COLO829 (cell line): Measurements from ENCODE around the gene MRPL28.
"Not testable (repeated sequence)": the region's sequence is repeated elsewhere in the genome, so short reads cannot be mapped to it uniquely, and the experiment has no call there.

Experiments used
- DNase-seq: peaks from one replicate; pipeline ENCODE4 v3.0.0; 2012; ENCODE audit warnings: low spot score

Gene MRPL28

DNA sequence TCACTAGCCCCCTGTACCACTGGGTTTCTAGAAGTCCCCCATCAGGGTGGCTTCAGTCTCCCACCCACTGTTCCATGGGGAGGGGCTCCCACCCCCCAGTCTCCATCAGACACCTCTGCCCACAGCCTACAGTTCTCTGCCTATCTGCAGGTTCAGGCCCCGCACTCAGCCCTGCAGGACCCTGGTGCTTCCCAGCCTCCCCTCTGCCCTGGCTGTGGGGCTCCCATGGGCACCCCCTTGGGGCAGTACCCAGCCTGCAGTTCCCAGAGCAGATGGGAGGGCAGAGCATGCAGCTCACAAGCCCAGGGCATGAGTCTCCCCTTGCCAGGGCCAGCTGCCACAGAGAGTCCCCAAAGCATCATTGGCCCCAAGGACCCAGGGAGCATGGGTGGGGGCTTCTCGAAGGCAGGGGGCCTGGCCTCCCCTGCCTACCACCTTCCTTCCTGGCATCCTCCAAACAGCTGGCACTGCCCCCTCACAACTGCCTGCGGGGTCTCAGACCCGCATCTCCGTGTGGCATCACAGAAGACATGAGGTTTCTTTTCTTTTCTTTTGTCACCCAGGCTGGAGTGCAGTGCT, 2.8 kb upstream of the MRPL28 start:
- DNase-seq, result no peak

DNA sequence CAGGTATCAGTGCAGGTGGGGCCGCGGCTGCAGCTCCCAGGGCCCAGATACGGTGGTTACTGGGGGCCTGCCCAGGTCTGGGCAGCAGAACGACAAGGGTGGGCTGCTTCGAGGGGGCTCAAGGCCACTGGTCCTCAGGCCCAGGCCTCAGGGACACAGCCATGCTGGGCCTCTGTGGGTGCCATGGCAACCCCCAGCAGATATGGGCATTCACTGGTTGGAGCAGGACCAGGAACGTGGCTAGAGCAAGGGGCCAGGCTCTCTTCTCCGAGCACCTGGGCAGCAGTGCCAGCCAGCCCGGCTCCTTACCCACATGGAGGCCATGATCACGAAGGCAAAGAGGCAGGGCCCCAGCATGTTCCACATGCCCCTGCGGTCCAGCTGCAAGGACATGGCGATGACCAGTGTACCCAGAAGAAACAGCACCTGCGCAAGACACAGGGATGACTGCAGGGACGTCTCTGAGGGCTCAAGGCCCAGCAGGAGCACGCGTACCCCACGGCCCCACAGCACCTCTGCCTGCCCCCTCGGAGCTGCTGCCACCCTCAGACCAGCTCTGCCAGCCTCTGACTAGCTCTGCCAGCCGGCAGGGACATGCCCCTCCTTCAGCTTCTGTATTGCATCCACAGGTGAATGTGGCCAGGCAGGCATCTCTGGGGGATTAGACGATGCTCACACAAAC, 2.1 kb upstream of the MRPL28 start:
- DNase-seq, result no peak

DNA sequence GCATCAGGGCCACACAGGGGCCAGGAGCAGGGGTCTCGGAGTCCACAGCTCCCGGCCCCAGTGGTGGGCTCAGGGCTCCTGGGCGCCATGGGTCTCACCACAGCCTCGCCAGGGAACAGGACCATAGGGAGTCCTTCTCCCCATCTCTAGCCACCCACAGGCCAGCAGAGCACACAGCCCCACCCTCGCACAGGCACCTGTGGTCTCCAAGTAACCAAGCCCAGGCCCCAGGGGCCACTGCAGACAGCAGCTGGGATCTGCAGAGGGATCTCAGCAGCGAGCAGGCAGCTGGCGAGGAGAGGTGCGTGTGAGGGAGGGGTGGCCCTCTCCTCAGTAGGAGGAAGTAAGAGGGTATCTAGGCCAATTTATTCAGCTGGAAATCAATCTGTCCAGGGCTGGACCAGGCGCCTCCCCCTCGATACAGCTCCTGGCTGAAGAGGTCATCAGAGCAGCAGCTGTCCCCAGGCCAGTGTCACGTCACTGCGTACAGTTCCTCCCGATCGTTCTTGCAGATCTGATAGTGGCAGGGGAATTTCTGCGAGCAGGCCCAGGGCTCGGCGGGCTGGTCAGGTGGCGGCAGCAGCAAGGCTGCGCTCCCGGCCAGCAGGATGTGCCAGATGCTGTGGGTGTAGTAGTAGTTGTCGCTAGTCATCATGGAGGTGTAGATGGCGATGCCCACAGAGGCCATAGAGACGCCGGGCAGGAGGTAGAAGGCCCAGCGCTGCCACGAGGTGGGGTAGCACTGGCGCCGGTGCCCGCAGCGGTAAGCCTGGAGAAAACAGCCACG, 1.4 kb upstream of the MRPL28 start:
- no peak for DNase-seq

DNA sequence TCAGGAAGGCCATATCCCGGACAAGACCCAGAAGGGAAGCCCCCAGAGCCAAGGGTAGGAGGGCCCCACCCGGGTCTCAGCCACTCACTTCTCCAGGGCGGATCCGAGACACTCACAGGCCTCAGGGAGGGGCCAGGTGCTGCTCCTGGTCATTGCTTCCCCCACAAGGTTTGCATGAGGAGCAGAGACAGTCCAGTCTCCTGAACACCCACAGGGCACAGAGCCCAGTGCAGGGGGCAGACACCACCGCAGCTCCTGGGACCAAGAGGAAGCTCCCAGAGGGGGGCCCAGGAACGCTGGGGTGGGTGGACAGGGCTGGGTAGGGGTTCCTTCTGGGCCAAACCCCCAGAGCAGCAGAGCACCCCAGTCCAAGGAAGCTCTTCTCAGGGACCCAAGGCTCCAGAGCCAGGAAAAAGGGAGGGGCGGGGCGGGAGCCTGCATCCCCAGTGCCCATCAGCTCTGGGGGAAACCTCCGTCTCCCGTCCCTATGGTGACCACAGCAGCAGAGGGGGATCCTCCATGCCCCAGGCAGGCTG, 709 bp upstream of the MRPL28 start:
- DNase-seq, result no peak

DNA sequence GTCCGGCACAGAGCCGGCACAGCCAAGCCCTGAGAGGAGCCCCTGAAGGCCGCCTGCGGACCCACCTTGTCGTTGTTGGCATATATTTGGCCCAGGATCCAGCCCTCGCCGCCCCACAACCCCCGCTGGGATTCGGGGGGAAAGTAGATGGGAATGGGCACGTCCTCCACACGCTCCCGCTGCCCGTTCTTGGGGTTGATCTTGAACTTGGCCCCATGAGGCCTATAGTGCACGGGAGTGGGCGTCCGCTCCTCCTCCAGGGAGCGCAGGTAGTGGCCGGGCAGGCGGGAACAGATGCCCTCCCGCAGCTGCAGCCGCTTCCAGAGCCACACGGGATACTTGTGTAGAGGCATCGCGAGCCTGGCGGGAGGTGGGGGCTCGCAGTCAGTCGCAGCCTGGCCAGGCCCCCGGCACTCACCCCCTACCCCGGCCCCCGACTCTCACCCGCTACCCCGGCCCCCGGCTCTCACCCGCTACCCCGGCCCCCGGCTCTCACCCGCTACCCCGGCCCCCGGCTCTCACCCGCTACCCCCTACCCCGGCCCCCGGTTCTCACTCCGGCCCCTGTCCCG, 387 bp downstream of the MRPL28 start:
- no peak for DNase-seq

DNA sequence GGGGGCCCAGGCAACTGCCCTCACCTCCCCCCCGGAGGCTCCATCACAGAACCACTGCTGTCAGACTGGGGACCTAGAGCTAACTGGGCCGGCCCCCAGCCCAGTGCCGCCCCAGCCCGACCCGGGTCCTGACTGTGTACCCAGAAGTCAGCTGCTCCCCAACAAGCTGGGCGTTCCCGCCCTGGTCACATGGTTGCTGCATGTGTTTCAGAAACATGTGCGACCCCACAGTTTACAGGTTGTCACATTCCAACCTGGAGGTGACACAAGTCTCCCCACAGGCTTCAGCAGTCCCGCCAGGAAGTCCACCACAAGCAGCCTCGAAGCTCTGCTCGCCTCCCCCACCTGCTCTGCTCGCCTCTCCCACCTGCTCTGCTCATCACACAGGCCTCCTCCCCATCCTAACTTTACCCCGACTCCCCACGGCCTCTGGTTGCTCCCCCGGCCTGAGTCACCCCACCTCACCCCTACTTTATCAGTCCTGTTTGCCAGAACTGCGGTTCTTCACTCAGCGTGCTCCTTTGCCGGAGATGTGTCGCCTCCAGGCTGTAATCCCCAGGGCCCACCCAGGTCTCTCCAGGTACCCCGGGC, 968 bp downstream of the MRPL28 start:
- DNase-seq, result no peak

DNA sequence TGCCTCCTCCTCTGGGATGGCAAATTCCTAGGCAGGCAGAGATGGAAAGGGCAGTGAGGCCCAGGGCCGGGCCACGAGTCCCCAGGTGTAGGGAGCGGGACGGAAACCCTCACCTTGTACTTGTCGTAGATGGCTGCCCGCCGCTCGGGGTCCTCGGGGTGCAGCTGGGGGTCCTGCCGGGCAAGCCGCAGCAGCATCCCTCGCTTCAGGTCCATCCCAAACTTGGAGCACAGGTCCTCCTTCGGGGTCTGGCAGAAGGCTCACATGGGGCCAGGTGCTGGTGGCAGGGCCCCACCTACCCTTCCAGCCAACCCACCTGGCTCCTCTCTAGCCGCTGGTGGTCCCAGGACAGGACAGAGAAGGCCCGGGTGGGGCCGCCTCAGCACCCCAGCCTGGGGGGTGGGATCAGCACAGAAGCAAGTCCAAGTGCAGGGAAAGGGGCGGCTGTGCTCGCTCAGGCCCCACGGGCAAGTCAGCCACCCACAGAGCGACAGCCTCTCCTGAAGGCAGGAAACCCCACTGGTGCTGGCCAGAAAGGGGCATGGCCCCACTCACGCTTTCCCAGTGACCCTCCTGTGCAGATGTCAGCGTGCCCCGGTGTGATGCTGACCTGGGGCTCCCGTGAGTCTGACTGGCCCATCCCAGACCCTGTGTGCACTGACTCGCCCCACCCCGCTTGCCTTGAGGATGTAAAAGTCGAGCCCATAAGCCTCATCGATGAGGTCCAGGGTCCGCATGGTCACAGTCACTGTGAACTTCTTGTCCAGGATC, 1.8 kb downstream of the MRPL28 start:
- no peak for DNase-seq

DNA sequence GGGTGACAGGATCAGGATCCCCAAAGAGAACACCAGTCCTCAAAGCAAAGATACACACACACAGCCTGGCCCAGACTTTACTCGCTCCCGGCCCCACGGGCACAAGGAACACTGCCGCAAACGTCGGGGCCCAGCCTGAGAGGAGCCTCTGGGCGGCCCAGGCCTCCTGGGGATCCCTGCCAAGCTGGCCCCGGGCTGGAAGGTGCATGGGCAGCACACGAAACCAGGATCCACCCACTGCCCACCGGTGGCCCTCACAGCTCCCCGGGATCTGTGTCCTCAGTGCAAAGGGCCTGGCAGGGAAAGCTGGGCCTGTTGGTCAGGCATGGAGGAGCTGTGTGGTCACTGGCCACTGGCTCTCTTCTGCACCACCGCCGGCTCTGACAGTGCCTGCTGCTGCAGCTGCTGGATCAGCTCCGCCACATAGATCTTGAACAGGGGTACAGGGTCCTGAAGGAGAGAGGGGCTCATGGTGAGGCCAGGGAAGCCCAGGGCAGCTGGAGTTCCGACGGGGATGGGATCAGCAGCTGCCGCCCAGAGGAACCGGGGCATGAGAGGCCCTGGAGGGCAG, 2.9 kb downstream of the MRPL28 start:
- no peak for DNase-seq

DNA sequence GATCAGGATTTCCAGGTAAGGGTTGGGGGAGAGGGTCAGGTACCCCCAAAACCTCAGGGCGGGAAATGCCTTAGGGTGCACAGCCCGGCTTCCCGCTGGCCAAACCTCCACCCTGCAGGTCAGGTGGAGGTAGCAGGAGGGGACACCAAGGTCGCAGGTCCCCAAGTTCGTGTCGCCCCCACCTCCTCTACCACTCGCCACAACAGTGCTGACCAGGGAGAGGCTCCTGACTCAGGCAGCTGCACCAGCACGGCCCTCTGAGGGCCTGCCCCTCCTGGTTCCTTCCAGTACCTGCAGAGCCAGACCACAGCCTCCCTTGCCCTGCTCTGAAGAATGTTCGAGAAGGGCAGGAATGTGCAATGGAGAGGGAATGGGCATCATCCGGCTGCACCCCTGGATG, 3.9 kb downstream of the MRPL28 start:
- DNase-seq, result no peak

DNA sequence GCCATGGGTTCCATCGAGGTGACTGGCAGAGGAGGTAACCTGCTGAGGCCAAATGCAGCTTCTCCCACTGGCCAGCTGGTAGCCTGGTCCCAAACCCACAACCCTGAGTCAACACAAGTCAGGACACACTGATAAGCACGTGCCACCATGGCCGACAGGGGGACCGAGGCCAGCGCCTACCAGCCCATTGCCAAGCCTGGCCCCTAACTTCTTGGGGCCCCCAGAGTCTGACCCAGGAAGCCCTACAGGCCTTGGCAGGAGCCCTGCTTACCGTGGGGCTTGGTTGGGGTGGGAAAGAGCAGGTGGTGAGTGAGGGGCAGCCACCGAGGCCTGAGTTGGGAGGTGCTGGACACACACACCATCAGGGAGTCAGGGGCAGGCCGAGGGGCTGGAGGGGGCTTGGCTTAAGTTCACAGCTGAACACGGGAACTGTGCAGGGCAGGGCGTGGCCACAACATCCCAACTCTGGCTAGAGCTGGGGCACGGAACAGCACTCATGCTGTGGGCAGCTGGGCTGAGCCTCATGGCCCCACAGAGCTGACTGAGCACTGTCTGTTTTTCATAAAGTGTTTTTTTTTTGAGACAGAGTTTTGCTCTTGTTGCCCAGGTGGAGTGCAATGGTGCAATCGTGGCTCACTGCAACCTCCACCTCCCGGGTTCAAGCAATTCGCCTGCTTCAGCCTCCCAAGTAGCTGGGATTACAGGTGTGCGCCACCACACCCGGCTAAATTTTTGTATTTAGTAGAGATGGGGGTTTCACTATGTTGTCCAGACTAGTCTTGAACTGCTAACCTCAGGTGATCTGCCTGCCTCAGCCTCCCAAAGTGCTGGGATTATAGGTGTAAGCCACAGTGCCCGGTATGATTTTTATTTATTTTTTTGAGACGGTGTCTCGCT, 5.5 kb downstream of the MRPL28 start:
- DNase-seq, result no peak

DNA sequence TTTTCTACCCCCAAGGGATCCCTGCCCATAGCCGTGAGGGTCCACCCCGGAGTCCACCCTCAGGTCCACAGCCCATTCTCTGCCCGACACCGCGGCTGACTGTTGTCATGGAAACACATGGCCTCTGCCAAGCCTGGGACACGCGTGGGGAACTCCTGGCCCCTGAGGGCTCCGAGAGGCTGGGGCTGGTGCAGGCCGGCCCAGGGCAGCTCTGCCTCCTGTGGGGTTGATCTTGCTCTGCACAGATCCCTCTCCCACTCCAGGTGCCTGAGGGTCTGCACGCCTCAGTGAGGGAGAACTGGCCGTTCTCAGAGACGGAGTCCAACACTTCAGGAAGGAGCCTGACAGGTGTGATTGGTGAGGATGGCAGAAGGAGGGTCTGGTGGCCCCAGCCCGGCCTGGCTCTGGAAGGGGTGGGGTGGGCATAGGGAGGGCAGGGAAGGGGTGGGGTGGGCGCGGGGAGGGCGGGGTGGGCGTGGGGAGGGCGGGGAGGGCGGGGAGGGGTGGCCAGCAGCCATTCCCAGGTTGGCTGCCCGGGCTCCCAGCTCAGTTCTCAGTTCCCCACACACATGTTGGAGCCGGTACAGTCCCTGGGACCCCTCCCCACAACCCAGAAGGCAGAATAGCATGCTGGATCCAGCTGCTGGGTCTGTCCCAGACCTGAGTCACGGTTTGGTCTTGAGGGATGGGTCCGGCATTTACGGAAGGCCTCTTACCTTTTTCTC, 6.4 kb downstream of the MRPL28 start:
- DNase-seq, result no peak

DNA sequence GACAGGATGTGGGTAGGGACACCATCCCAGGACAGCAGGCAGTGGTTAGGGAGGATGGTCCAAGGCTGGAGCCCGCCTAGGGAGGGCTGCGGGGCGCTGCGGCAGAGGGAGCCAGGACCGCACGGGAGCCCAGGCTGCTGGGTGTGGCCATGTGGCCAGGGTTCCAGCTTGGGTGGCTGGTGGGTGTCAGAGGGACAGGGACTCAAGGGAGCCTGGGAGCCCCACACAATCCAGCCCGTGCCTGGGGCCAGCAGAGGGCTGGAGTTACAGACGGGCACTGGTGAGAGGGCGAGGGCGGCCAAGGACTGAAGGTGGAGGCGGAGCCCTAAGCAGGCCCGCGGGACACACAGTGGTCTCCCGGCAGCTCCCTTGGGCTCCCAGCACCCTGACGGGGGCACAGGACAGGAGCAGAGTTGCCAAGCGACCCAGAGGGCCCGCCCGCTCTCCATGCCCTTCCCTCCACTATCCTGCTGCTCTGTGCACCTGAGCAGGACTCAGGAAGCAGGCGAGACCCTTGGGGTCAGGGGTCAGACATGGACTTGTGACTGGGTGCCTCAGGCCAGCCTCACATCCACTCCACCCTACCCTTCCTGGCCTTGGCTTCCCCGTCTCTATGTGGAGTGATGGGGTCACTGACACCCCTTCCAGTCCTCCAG, 7.1 kb downstream of the MRPL28 start:
- DNase-seq, result no peak

DNA sequence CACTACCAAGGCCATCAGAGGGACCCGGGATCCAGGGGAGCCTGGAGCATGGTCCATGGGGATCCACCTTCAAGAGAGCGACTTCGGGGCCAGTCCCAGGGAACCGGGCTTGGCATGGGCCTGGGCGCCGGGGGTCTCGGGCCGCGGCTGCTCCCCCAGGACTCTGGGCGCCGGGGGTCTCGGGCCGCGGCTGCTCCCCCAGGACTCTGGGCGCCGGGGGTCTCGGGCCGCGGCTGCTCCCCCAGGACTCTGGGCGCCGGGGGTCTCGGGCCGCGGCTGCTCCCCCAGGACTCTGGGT, 7.7 kb downstream of the MRPL28 start:
- DNase-seq, result not testable (repeated sequence)

DNA sequence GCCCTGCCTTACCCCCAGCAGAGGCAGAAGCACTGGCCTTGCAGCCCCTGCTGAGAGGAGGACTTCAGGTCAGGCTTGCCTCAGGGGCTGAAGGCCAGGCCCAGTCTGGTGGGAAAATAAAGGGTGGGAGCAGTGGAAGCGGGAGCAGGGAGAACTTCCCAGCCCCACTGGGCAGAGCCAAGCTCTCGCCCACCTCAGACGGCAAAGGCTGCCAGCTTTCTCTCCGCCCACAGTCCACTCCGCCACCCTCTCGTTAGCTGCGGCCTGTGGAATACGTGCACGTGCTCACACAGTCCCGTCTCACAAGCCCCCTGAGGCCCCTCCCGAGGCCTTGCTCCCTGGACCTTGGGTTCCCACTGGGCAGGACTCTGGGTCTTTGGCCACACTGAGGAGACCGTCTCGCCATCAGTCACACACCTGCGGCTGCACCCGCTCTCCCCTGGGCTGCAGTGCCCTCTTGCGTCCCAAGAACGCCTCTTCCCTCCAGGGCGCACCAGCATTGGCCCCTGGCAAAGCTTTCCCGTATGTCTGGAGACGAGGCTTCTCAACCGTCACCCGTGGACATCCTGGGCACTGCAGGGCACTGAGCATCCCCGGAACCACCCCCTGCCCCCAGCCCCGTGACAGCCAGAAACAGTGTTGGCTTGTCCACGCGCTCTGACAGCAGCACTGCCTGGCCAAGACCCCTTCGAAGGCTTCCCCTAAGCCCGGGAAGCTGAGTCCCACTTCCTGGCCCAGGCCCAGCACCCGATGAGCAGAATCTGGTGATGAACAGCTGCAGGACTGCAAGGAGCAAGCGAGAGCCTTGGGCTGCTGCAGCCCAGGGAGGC, 8.3 kb downstream of the MRPL28 start:
- DNase-seq, result peak; percentile 48

DNA sequence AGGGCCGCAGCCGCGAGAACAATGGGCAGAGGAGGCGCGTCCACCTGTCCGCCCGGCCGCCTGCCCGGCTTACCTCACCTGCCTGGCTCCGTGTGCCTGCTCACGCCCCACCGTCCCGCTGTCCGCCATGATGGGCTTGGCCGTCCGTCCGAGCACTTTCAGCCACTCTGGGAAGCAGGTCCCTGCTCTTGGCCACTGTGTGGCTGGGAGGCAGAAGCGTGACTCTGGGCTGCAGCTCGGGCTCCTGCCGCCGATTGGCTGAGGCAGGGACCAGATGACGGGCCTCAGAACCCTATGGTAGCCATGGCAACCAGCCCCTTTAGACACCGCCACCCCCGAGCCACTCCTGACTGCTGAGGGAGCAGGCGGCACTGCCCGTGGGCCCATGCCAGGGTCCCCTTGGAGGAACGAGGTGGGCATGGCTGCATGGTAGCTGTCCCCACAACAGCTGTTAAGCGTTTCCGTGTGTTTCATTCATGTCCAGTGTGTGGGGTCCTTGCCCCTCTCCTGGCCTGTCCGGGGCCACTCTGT, 8.9 kb downstream of the MRPL28 start:
- no peak for DNase-seq

DNA sequence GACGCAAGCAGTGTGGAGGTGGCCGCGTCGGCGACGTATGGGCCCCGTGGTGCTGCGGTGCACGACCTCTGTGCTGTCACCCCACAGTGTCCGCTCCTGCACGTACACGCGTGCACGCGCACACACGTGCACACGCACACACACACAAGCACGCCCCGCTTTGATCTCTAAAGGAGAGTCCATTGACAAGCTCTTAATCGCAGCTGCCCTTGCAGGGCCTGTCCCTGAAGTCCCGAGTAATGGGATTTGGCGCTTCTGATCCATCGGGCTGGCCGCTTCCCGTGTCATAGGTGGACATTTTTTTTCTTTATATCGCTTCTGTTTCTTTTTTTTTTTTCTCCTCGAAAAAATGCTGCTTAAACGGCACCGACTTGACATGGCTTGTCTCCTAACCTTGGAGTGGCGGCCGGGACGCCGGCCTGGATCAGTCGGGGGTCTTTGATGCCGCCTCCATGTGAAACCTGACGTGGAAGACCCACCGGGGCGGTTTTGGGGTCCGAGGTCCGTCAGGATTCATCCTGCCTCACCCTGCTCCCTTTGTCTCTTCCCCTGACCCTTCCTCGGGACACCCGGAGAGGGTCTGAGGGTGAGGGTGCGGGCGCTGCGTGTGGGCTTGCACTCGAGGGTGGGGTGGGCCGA, 9.5 kb downstream of the MRPL28 start:
- no peak for DNase-seq

DNA sequence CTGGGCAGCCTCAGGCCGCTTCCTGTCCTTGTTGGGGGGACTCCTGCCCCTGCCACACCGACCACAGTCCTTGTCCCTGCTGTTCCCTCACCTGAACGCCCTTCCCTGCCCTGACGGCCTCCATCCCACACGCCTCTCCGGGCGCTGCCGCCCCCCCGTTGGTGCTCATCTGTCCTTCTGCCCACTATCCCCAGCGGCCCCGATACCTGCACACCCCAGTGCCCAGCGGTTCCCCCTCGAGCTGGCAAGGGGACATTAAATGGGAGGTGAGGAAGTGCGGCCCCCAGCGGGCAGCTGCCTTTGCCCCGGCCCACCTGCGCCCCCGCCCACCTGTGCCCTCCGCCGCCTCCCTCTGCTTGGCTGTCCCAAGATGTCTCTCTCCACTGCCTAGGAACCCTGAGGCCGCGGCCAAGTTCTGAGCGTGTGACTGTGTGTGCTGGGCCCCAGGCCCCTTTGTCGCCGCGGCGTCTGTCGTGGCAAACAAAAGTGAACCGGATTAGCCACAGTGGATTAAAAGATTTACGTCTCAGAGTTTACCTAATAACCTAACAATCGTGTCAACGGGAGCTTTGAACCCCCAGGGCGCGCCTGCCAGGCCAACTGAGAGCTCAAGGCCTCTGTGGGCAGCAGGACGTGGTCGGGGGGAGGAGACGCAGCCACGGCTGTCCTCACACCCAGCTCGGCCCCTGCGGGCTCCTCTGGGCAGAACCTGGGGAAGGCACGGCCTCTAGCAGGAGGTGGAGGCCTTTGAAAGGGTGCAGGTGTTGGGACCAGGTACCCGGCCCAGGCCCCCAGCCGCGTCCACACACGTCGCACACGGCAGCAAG, 10.3 kb downstream of the MRPL28 start:
- DNase-seq, result no peak
